ENCODE data around the gene PUM2. TPM values are rescaled to one million over a fixed set of nuclear protein-coding genes. Genes with fewer than 3 reads are reported as not detected.
A peak's percentile ranks its signal among the peaks of the same experiment; 100 is the strongest.

The PUM2 gene
- total and polyA plus RNA-seq, 2 of the 13 experiments (the other 11 are each of a cell fraction or from before 2014, with no cell fraction given), result 69.6 to 69.8 TPM

- TF ChIP-seq ZNF713 (CRISPR knock-in tag; IDR thresholded peaks at IDR 0.05) (no peak), KDM1A (CRISPR knock-in tag; IDR thresholded peaks at IDR 0.05) (no peak), ZNF451 (CRISPR knock-in tag; IDR thresholded peaks at IDR 0.05) (no peak), ZNF678 (CRISPR knock-in tag; IDR thresholded peaks at IDR 0.05) (peak; percentile 71; the same call in 1 of the 2 replicates), ZNF83 (CRISPR knock-in tag; IDR thresholded peaks at IDR 0.05; ENCODE audit: borderline replicate concordance) (no peak), ZNF749 (CRISPR knock-in tag; IDR thresholded peaks at IDR 0.05; ENCODE audit: borderline replicate concordance) (no peak), ZNF672 (CRISPR knock-in tag; IDR thresholded peaks at IDR 0.05) (no peak), HOXA5 (CRISPR knock-in tag; IDR thresholded peaks at IDR 0.05) (0 out of 2 replicates have a peak, but pooled peaks have one; percentile 29), SNAI1 (CRISPR knock-in tag; IDR thresholded peaks at IDR 0.05; ENCODE audit: borderline replicate concordance) (no peak), ONECUT2 (CRISPR knock-in tag; IDR thresholded peaks at IDR 0.05) (no peak), NR3C1 (CRISPR knock-in tag; IDR thresholded peaks at IDR 0.05) (no peak), MEIS1 (CRISPR knock-in tag; IDR thresholded peaks at IDR 0.05; ENCODE audit: borderline replicate concordance) (peak; percentile 62; the same call in 1 of the 2 replicates), HCFC1 (IDR thresholded peaks at IDR 0.05; ENCODE audit: low read depth, low read length) (no peak), ZNF572 (CRISPR knock-in tag; IDR thresholded peaks at IDR 0.05) (no peak), ZNF121 (CRISPR knock-in tag; IDR thresholded peaks at IDR 0.05) (0 out of 2 replicates have a peak, but pooled peaks have one; percentile 18), ZNF12 (CRISPR knock-in tag; IDR thresholded peaks at IDR 0.05) (no peak), HIVEP1 (CRISPR knock-in tag; IDR thresholded peaks at IDR 0.05) (no peak), SMC3 (IDR thresholded peaks at IDR 0.05; ENCODE audit: low read length) (peak; percentile 66), ZNF335 (CRISPR knock-in tag; IDR thresholded peaks at IDR 0.05) (peak; percentile 31; the same call in 1 of the 2 replicates), SAFB2 (CRISPR knock-in tag; IDR thresholded peaks at IDR 0.05; ENCODE audit: borderline replicate concordance, low read depth) (no peak; the same call in 1 of the 2 replicates), JUNB (CRISPR knock-in tag; IDR thresholded peaks at IDR 0.05; ENCODE audit: borderline replicate concordance) (no peak)
- TF ChIP-seq, protein P1, sequence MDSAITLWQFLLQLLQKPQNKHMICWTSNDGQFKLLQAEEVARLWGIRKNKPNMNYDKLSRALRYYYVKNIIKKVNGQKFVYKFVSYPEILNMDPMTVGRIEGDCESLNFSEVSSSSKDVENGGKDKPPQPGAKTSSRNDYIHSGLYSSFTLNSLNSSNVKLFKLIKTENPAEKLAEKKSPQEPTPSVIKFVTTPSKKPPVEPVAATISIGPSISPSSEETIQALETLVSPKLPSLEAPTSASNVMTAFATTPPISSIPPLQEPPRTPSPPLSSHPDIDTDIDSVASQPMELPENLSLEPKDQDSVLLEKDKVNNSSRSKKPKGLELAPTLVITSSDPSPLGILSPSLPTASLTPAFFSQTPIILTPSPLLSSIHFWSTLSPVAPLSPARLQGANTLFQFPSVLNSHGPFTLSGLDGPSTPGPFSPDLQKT (CRISPR knock-in tag; IDR thresholded peaks at IDR 0.05; ENCODE audit: borderline replicate concordance), result no peak
- TF ChIP-seq, protein P2, sequence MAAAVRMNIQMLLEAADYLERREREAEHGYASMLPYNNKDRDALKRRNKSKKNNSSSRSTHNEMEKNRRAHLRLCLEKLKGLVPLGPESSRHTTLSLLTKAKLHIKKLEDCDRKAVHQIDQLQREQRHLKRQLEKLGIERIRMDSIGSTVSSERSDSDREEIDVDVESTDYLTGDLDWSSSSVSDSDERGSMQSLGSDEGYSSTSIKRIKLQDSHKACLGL (CRISPR knock-in tag; IDR thresholded peaks at IDR 0.05), result no peak
- TF ChIP-seq, protein P3, sequence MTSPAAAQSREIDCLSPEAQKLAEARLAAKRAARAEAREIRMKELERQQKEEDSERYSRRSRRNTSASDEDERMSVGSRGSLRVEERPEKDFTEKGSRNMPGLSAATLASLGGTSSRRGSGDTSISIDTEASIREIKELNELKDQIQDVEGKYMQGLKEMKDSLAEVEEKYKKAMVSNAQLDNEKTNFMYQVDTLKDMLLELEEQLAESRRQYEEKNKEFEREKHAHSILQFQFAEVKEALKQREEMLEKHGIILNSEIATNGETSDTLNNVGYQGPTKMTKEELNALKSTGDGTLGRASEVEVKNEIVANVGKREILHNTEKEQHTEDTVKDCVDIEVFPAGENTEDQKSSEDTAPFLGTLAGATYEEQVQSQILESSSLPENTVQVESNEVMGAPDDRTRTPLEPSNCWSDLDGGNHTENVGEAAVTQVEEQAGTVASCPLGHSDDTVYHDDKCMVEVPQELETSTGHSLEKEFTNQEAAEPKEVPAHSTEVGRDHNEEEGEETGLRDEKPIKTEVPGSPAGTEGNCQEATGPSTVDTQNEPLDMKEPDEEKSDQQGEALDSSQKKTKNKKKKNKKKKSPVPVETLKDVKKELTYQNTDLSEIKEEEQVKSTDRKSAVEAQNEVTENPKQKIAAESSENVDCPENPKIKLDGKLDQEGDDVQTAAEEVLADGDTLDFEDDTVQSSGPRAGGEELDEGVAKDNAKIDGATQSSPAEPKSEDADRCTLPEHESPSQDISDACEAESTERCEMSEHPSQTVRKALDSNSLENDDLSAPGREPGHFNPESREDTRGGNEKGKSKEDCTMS (CRISPR knock-in tag; conservative IDR thresholded peaks at IDR 0.05), result no peak
- TF ChIP-seq, protein P4, sequence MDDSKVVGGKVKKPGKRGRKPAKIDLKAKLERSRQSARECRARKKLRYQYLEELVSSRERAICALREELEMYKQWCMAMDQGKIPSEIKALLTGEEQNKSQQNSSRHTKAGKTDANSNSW (CRISPR knock-in tag; IDR thresholded peaks at IDR 0.05; ENCODE audit: borderline replicate concordance), result peak; percentile 52; the same call in 1 of the 2 replicates
- TF ChIP-seq, protein P5, sequence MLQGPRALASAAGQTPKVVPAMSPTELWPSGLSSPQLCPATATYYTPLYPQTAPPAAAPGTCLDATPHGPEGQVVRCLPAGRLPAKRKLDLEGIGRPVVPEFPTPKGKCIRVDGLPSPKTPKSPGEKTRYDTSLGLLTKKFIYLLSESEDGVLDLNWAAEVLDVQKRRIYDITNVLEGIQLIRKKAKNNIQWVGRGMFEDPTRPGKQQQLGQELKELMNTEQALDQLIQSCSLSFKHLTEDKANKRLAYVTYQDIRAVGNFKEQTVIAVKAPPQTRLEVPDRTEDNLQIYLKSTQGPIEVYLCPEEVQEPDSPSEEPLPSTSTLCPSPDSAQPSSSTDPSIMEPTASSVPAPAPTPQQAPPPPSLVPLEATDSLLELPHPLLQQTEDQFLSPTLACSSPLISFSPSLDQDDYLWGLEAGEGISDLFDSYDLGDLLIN (CRISPR knock-in tag; IDR thresholded peaks at IDR 0.05; ENCODE audit: borderline replicate concordance), result no peak
These were observed 28.4 kb upstream of the PUM2 start (continued) for GRCh38 chr2:20378891-20379519.
